HPDE6-E6E7 (cell line): Measurements from ENCODE around the gene DRC3.

Experiments
- DNase-seq: peaks from one replicate; pipeline ENCODE4 v3.0.0; 2011; ENCODE audit warnings: missing footprints; ENCODE audit errors: extremely low spot score

DRC3 gene

GRCh38 chr17:18055597-18055996, 82.9 kb downstream of the DRC3 start:
- DNase-seq = no peak

DNA sequence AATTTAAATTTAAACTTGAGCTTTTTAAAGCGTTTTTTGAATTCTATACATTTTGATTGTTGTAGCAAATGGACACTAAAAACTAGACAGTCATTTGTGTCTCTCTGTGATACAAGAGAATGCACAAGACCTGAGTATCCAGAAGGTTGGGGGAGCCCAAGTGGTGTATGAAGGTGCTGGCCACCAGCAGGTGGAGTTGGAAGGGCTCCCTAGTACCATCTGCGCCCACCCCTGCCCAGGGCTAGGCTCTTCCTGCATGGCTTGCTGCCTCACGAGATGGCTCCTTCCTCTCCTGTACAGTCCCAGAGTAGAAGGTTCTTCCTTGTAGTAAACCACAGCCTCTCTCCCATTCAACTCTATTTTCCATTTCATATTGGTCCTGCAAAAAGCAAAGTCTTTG, 83.6 kb downstream of the DRC3 start:
- DNase-seq = no peak

GRCh38 chr17:18059283-18059682, 86.6 kb downstream of the DRC3 start:
- no peak for DNase-seq

GRCh38 chr17:18064053-18064452, 91.4 kb downstream of the DRC3 start:
- DNase-seq = no peak

GRCh38 chr17:18065546-18065945, 92.9 kb downstream of the DRC3 start:
- no peak for DNase-seq
